ENCODE results near the gene MS4A15.

DNA sequence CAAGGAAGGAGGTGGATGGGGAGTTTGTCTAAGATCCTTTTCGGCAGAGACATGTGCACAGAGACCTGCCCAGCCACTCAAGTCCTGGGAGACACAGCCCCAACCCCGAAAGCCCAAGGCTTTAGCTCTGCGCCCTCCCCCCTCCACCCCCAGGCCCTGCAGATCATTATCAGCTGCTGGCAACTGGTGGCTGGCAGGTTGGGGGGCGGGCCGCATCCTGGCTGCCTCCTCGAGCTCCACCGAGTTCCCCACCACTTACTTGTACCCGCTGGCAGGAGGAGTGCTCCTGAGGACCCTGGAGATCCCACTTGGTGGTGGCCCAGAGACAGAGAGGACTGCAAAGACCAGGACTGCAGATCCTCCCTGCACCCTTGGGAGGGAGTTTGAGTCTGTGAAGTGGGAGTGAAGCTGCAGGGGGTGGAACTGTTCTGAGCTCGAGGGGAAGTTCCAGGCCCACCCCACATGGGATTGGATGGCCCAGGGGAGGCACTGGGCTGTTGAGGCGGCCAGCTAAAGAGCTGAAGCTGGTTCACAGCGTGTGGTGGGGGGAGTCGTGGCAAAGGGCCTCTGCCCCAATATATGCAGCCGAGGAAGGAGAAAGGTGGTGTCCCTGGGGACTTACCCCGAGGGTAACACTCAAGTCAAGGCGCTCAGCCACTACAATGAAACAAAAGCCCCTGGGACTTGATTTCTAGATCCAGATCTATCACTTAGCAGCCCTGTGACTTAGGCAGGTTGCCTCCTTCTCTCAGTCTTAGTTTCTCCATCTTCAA lies 65.3 kb downstream of the MS4A15 start:
- TF ChIP-seq CTCF (IDR thresholded peaks at IDR 0.05), result no peak
- TF ChIP-seq POLR2AphosphoS5 (IDR thresholded peaks at IDR 0.05), result no peak
- no peak for TF ChIP-seq POLR2A (IDR thresholded peaks at IDR 0.05)
